HG03460 (cell line): ENCODE results near the gene COL24A1.
"Not testable (repeated sequence)": the region's sequence is repeated elsewhere in the genome, so short reads cannot be mapped to it uniquely, and the experiment has no call there.

Source experiments
- ATAC-seq: cut with Tn5 transposase; IDR thresholded peaks from one replicate; pipeline ENCODE4 v1.9.1; 2021; ENCODE audit not compliant: unreplicated experiment

Gene COL24A1

GRCh38 chr1:86153836-86154235, 2.7 kb downstream of the COL24A1 start:
- no peak for ATAC-seq

GRCh38 chr1:86152887-86153286, 3.7 kb downstream of the COL24A1 start:
- no peak for ATAC-seq

- ATAC-seq, result no peak
Measured at GRCh38 chr1:86151427-86151826, 5.1 kb downstream of the COL24A1 start.

GRCh38 chr1:86150553-86151055, 6.0 kb downstream of the COL24A1 start:
- no peak for ATAC-seq

- ATAC-seq, result no peak
Measured at GRCh38 chr1:86149591-86149990, 7.0 kb downstream of the COL24A1 start.

GRCh38 chr1:86147755-86148154, 8.8 kb downstream of the COL24A1 start:
- no peak for ATAC-seq

- no peak for ATAC-seq
Measured at GRCh38 chr1:86146566-86146965, 10.0 kb downstream of the COL24A1 start.

GRCh38 chr1:86140281-86140880, 16.2 kb downstream of the COL24A1 start:
- ATAC-seq, result no peak

GRCh38 chr1:86138746-86139145, 17.8 kb downstream of the COL24A1 start:
- ATAC-seq, result no peak

- ATAC-seq, result no peak
Measured at GRCh38 chr1:86137436-86137835, 19.1 kb downstream of the COL24A1 start.

GRCh38 chr1:86119214-86119764, 37.3 kb downstream of the COL24A1 start:
- no peak for ATAC-seq

- ATAC-seq, result no peak
Measured at GRCh38 chr1:86114816-86115400, 41.7 kb downstream of the COL24A1 start.

GRCh38 chr1:86114236-86114635, 42.3 kb downstream of the COL24A1 start:
- no peak for ATAC-seq

- ATAC-seq, result not testable (repeated sequence)
Measured at GRCh38 chr1:86111590-86111989, 45.0 kb downstream of the COL24A1 start.

GRCh38 chr1:86110451-86111129, 46.0 kb downstream of the COL24A1 start:
- no peak for ATAC-seq

- no peak for ATAC-seq
Measured at GRCh38 chr1:86105533-86105866, 51.1 kb downstream of the COL24A1 start.

GRCh38 chr1:86104606-86105532, 51.7 kb downstream of the COL24A1 start:
- no peak for ATAC-seq

- no peak for ATAC-seq
Measured at GRCh38 chr1:86101616-86102015, 55.0 kb downstream of the COL24A1 start.

GRCh38 chr1:86100401-86100800, 56.2 kb downstream of the COL24A1 start:
- ATAC-seq, result no peak

GRCh38 chr1:86089765-86090164, 66.8 kb downstream of the COL24A1 start:
- no peak for ATAC-seq
